Panc1 (cell line): ENCODE results near the gene ALG12. TPM values are rescaled to one million over a fixed set of nuclear protein-coding genes. Genes with fewer than 3 reads are reported as not detected.

Experiments used
- ATAC-seq: fragments of 200-7000 bp; cut with Tn5 transposase; 2 replicates; pipeline ENCODE4 v1.9.1; 2020; ENCODE audit warnings: mild to moderate bottlenecking, moderate library complexity
- BruUV-seq: library from RNA; stranded (reverse); fragments of 400-500 nt; replicated peaks from 2 replicates; lab custom pipeline; 2021; lab: Mats Ljungman, UMichigan
- CTCF ChIA-PET: fragments of 300-600 bp; sonication (Branson Sonifier 250); formaldehyde crosslinking; loops from one replicate; lab custom pipeline; 2022; ENCODE audit warnings: antibody characterized with exemption; lab: Charles Lee
- POLR2A ChIA-PET: fragments of 300-600 bp; sonication (Branson Sonifier 250); formaldehyde crosslinking; loops from one replicate; lab custom pipeline; 2022; ENCODE audit warnings: antibody characterized with exemption; lab: Charles Lee
- DNase-seq: peaks from one replicate; pipeline ENCODE4 v3.0.0-alpha.2; 2010; ENCODE audit warnings: low read depth, low spot score
- H3K27ac ChIP-seq: 2 replicates; pipeline ENCODE4 v1.5.1; 2011; ENCODE audit warnings: mild to moderate bottlenecking, low read length, inconsistent platforms
- H3K27me3 ChIP-seq: fragments of 200-500 bp; sonication (Bioruptor generic); 2 replicates; pipeline ENCODE4 v1.6.0; 2014; ENCODE audit warnings: low read length, inconsistent platforms; ENCODE audit not compliant: control insufficient read depth, insufficient read depth
- H3K36me3 ChIP-seq: fragments of 200-500 bp; sonication (Bioruptor generic); 2 replicates; pipeline ENCODE4 v1.5.1; 2014; ENCODE audit warnings: inconsistent platforms, mild to moderate bottlenecking, low read length, moderate library complexity; ENCODE audit not compliant: control insufficient read depth, insufficient read depth
- H3K4me1 ChIP-seq: 2 replicates; pipeline ENCODE4 v1.5.1; 2011; ENCODE audit warnings: inconsistent platforms, mild to moderate bottlenecking, low read length, moderate library complexity; ENCODE audit not compliant: control insufficient read depth, insufficient read depth
- H3K4me3 ChIP-seq, 2 experiments: 2 replicates each; pipeline ENCODE4 v1.5.1; 2011 to 2012; ENCODE audit warnings: low read depth in 2 of 2, low read length in 2 of 2, mild to moderate bottlenecking in 2 of 2, inconsistent platforms in 1 of 2, moderate library complexity in 1 of 2
- H3K9me3 ChIP-seq: fragments of 200-500 bp; sonication (Bioruptor generic); 2 replicates; pipeline ENCODE4 v1.5.1; 2014; ENCODE audit warnings: low read depth, mild to moderate bottlenecking, inconsistent platforms, low read length, moderate library complexity; ENCODE audit not compliant: control insufficient read depth, insufficient read depth
- CTCF ChIP-seq: fragments of 450-650 bp; IDR thresholded peaks from 2 replicates; pipeline ENCODE4 v1.5.1; 2017; ENCODE audit warnings: mild to moderate bottlenecking
- POLR2AphosphoS5 ChIP-seq: IDR thresholded peaks from 2 replicates; pipeline ENCODE4 v1.6.1; 2012; ENCODE audit warnings: mild to moderate bottlenecking, low read depth, low read length, moderate library complexity
- SIN3A ChIP-seq: IDR thresholded peaks from 2 replicates; pipeline ENCODE4 v1.6.1; 2012; ENCODE audit warnings: low read depth, mild to moderate bottlenecking, low read length, moderate library complexity, borderline replicate concordance; ENCODE audit not compliant: insufficient read depth
- TCF7L2 ChIP-seq: IDR thresholded peaks from 2 replicates; pipeline ENCODE4 v1.6.1; 2011; ENCODE audit warnings: mild to moderate bottlenecking, low read depth, low read length, inconsistent platforms
- in situ Hi-C: cut with HindIII; loops from 2 replicates; pipeline ENCODE4 v1.10.0; 2016; ENCODE audit warnings: low sequenced_read_pairs, low pct_unique_long_range_greater_than_20kb
- intact Hi-C: fragments of 100-400 bp; cut with micrococcal nuclease; formaldehyde crosslinking; loops from one replicate; pipeline ENCODE4 v1.10.0; 2022; ENCODE audit not compliant: unreplicated experiment
- total RNA-seq: library from RNA; stranded (reverse); gene quantifications from one replicate; pipeline ENCODE4 v1.2.1, GENCODE V29; 2021; ENCODE audit not compliant: unreplicated experiment
- TF ChIP-seq, protein P1 (sequence below), 2 experiments: IDR thresholded peaks; 2 replicates each; pipeline ENCODE4 v1.6.1; 2011 to 2012; ENCODE audit warnings: low read depth in 2 of 2, control low read depth in 1 of 2, low read length in 1 of 2, mild to moderate bottlenecking in 1 of 2, moderate library complexity in 1 of 2; ENCODE audit not compliant: insufficient read depth in 1 of 2

The ALG12 gene
- total RNA-seq, 1 experiment from 2014 or later, result 23.4 TPM

- H3K27me3 ChIP-seq, result no peaks in the 10 kb centered on the region
- no TSS peak for BruUV-seq
- H3K9me3 ChIP-seq, result no peaks in the 10 kb centered on the region
- ATAC-seq (peak; percentile 74), DNase-seq (no peak)
- in situ Hi-C loops, result no loop called here
- TF ChIP-seq, protein P1, sequence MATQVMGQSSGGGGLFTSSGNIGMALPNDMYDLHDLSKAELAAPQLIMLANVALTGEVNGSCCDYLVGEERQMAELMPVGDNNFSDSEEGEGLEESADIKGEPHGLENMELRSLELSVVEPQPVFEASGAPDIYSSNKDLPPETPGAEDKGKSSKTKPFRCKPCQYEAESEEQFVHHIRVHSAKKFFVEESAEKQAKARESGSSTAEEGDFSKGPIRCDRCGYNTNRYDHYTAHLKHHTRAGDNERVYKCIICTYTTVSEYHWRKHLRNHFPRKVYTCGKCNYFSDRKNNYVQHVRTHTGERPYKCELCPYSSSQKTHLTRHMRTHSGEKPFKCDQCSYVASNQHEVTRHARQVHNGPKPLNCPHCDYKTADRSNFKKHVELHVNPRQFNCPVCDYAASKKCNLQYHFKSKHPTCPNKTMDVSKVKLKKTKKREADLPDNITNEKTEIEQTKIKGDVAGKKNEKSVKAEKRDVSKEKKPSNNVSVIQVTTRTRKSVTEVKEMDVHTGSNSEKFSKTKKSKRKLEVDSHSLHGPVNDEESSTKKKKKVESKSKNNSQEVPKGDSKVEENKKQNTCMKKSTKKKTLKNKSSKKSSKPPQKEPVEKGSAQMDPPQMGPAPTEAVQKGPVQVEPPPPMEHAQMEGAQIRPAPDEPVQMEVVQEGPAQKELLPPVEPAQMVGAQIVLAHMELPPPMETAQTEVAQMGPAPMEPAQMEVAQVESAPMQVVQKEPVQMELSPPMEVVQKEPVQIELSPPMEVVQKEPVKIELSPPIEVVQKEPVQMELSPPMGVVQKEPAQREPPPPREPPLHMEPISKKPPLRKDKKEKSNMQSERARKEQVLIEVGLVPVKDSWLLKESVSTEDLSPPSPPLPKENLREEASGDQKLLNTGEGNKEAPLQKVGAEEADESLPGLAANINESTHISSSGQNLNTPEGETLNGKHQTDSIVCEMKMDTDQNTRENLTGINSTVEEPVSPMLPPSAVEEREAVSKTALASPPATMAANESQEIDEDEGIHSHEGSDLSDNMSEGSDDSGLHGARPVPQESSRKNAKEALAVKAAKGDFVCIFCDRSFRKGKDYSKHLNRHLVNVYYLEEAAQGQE (IDR thresholded peaks at IDR 0.05; ENCODE audit: insufficient read depth in 1 of 2, low read depth in 2 of 2, low read length in 1 of 2), result no peak
- TF ChIP-seq POLR2AphosphoS5 (no peak), TCF7L2 (no peak), CTCF (no peak), SIN3A (no peak)
- H3K27ac ChIP-seq, result peak overlapping the region; percentile 89
- CTCF ChIA-PET, result interaction anchor here (0.6 kb wide), 1 partner anchor 87 kb away, joined by 3 read pairs; no protein-coding TSS in a partner anchor
- peaks cover 26% of the 10 kb centered on the region for H3K4me1 ChIP-seq
- intact Hi-C loops, result no loop called here
- POLR2A ChIA-PET, result no interaction called here
- H3K4me3 ChIP-seq, result no peak overlapping the region
- no peaks in the 10 kb centered on the region for H3K36me3 ChIP-seq
Measured at GRCh38 chr22:49942565-49943404, 24.5 kb upstream of the ALG12 start.

DNA sequence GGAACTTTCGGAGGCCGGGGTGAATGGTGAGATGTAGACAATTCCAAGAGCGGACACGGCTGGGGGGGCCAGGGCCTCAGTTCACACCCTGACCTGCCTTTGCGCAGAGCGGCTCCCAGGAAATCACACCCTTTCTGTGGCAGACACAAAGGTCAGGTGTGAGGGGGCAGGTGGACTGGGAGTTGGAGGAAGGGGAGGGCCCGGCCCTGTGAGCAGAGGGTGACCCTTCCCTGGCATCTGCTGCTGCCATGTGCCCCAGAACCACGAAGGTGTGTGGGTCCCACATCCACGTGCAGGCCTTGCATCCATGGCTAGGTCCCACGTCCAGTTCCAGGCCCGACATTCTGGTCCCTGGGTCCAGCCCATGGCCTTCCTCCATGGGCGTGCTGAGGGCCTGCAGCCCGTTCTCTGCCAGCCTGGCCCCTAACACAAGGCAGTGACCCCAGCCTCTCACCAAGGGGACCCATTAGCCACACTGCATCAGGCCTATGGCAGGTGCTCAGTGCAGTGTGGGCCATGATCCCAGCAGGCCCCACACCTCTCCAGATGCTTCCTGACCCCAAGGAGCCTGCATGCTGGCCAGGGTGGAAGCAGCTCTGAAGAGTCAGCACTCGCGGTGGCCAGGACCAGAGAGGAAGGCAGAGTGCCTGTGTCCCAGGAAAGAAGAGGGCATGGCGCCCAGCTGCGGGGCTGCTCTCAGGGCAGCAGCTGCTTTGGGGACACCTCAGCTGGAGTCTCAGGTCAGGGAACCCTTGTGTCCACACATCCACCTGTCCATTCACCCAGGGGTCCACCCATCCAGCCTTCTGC is 23.5 kb upstream of the ALG12 start:
- POLR2A ChIA-PET, result no interaction called here

More for the DNA sequence above, 23.5 kb upstream of the ALG12 start:
- H3K27ac ChIP-seq, result no peak overlapping the region
- CTCF ChIA-PET, result no interaction called here
- DNase-seq (no peak), ATAC-seq (no peak)
- intact Hi-C loops (no loop called here), in situ Hi-C loops (no loop called here)
- H3K36me3 ChIP-seq, result no peaks in the 10 kb centered on the region
- H3K4me3 ChIP-seq, result no peak overlapping the region
- no peak for TF ChIP-seq CTCF
- TF ChIP-seq, protein P1 (IDR thresholded peaks at IDR 0.05; ENCODE audit: insufficient read depth in 1 of 2, low read depth in 2 of 2, low read length in 1 of 2), result no peak
- TF ChIP-seq TCF7L2, result no peak
- no peak for TF ChIP-seq POLR2AphosphoS5
- no peak for TF ChIP-seq SIN3A
- no peaks in the 10 kb centered on the region for H3K27me3 ChIP-seq
- H3K4me1 ChIP-seq, result peaks cover 35% of the 10 kb centered on the region
- H3K9me3 ChIP-seq, result no peaks in the 10 kb centered on the region
- BruUV-seq, result no TSS peak
